OCI-LY3 (cell line): ENCODE results near the gene RNF157.

Source experiments
- CTCF ChIP-seq: fragments of 200-600, 300-600 bp; sonication (generic); IDR thresholded peaks from 2 replicates; pipeline ENCODE4 v1.5.1; 2014; ENCODE audit warnings: antibody characterized with exemption, low read length, low read depth
- EZH2phosphoT487 ChIP-seq: fragments of 200-600 bp; shearing (Covaris generic); IDR thresholded peaks from 2 replicates; pipeline ENCODE4 v1.6.1; 2018; ENCODE audit warnings: antibody characterized with exemption, mixed run types, low read depth

- TF ChIP-seq CTCF = no peak
- TF ChIP-seq EZH2phosphoT487 = no peak
These were observed 85.1 kb downstream of the RNF157 start for GRCh38 chr17:76154936-76155845.
